Choroid plexus epithelial cell (primary cell): ENCODE measurements around the gene PRKRA.
"Not testable (repeated sequence)": the region's sequence is repeated elsewhere in the genome, so short reads cannot be mapped to it uniquely, and the experiment has no call there.

ENCODE experiments used
- DNase-seq: peaks from one replicate; pipeline ENCODE4 v3.0.0-alpha.2; 2010; ENCODE audit warnings: low read depth
- H3K4me3 ChIP-seq: 2 replicates; pipeline ENCODE4 v1.5.1; 2011; ENCODE audit warnings: low read depth, mild to moderate bottlenecking, control low read depth, low read length, moderate library complexity
- CTCF ChIP-seq: conservative IDR thresholded peaks from 2 replicates; pipeline ENCODE4 v1.5.1; 2011; ENCODE audit warnings: low read depth, mild to moderate bottlenecking, control low read depth, inconsistent platforms, low read length, moderate library complexity

PRKRA gene

GRCh38 chr2:178425255-178425827 lies 25.6 kb downstream of the PRKRA start:
- no peak for DNase-seq
- TF ChIP-seq CTCF: no peak
- no peak overlapping the region for H3K4me3 ChIP-seq

DNA sequence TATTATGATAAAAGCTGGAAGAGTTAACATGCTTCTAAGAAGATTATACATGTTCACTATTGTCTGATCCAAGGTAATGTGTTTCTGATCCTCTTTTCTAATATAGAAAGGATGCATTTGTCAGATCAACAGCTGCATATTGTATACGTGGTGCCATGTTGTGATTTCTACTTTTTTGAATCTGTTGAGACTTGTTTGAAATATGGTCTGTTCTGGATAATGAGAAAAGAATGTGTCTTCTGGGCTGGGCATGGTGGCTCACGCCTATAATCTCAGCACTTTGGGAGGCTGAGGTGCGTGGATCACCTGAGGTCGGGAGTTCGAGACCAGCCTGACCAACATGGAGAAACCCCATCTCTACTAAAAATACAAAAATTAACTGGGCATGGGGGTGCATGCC lies 27.2 kb downstream of the PRKRA start:
- not testable (repeated sequence) for DNase-seq, H3K4me3 ChIP-seq

GRCh38 chr2:178422097-178422496 lies 28.9 kb downstream of the PRKRA start:
- DNase-seq: no peak
- no peak overlapping the region for H3K4me3 ChIP-seq
- TF ChIP-seq CTCF: no peak

DNA sequence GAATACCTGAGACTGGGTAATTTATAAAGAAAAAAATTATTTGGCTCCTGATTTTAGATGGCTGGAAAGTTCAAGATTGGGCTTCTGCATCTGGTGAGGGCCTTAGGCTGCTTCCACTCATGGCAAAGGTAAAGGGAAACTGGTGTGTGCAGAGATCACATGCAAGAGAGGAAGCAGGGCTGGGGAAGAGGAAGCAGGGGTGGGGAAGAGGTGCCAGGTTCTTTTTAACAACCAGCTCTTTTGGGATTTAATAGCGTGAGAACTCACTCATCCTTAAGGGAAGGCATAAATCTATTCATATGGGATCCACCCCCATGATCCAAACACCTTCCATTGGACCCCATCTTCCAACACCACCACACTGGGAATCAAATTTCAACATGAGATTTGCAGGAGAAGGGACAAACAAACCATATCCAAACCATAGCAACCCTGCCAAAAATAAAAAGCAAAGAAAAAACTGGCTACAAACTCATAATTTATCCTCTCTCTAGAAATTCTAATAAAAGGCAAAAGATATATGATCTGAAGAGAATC lies 30.4 kb downstream of the PRKRA start:
- DNase-seq: no peak
- TF ChIP-seq CTCF: no peak
- H3K4me3 ChIP-seq: no peak overlapping the region

GRCh38 chr2:178419123-178419522 lies 31.9 kb downstream of the PRKRA start:
- H3K4me3 ChIP-seq: no peak overlapping the region
- peak; percentile 58 for TF ChIP-seq CTCF
- peak; percentile 75 for DNase-seq

DNA sequence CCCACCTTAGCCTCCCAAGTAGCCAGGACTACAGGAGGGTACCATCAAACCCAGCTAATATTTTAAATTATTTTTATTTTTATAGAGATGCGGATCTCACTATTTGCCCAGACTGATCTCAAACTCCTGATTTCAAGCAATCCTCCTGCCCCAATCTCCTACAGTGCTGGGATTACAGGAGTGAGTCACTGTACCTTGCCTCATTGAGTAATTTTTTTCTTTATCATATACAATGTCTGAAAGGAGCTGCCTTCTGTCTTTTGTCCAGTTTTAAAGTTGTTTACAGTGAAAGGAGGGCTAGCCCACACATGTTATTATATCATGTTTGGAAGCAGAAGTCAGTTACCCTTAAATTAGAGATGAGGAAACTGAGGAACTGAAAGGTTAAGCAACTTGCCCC lies 32.5 kb downstream of the PRKRA start:
- H3K4me3 ChIP-seq: no peak overlapping the region
- DNase-seq: peak; percentile 45
- no peak for TF ChIP-seq CTCF

DNA sequence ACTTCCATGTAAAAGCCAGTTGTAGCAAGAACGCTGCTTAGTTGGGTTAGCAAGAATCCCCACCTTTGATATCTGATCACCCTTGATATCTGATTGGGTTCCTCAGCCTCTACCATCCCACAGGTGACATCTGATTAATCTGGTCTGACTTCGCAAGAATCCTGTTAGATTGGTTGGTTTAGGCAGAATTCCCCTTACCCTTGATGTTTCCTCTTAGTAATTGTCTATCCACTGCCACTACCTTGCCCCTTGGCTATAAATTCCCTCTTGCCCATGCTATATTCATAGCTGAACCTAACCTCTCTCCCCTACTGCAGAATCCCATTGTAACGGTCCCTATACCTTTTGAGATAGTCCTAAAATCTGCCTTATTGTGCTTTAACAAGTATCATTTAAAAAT lies 33.1 kb downstream of the PRKRA start:
- no peak overlapping the region for H3K4me3 ChIP-seq
- TF ChIP-seq CTCF: no peak
- no peak for DNase-seq

DNA sequence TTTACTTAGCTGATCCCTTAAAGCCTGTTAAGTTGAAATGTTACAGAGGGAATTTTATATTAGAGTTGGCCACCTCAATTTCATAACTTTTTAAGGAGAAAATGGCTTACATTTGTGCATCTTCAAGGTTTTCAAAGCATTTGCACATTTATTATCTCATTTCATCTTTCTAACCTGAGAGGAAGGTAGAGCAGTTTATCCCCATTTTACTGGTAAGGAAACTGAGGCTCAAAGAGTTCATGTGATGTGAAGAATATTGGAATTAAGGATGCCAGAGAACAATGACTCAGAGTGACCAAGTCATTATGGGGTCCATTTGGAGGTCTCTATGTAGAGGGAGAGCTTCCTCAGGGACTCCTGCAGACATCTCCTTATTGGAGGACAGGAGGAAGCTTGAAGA lies 35.0 kb downstream of the PRKRA start:
- no peak for TF ChIP-seq CTCF
- no peak overlapping the region for H3K4me3 ChIP-seq
- DNase-seq: no peak
